Hippocampal formation (tissue), 2 donors: ENCODE results near the gene TMEM145.
"Not testable (repeated sequence)": the region's sequence is repeated elsewhere in the genome, so short reads cannot be mapped to it uniquely, and the experiment has no call there.

Experiments
- DNase-seq, 2 donors: peaks; one replicate each; lab custom pipeline; 2025; lab: John Stamatoyannopoulos, UW

The TMEM145 gene

DNA sequence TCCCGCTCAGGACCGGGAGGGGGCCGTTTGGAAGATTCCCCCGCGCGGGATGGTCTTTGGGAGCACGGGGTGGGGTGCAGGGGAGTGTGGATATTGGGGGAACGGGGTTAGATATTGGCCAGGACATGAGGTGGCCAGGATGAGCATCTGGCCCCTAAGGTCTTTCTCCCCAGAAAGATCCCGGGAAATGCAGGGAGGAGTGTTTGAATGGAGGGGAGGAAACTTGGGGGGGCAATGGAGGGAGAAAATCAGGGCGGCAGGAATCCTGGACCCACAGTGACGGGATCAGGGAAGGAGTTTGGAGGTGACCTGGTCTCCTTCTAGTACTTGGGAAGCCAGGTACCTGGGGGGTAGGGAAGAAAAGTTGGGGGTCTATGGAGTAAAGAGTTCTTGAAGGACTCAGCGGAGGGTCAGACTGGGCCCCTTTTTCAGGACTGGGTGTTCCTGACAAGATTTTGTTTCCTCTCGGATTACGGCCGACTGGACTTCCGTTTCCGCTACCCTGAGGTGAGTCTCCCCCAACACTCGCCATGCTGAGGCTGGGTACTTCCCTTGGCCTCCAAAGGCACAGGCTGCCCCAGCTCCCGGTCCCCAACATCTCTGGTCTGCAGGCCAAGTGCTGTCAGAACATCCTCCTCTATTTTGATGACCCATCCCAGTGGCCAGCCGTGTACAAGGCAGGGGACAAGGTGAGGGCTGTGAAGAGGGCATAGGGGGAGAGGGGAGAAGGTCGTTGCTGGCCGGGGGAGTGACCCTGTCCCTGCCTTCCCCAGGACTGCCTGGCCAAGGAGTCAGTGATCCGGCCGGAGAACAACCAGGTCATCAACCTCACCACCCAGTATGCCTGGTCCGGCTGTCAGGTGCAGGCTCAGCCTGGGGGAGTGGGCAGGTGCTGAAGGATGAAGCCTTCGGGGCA lies 989 bp downstream of the TMEM145 start:
- no peak for DNase-seq

DNA sequence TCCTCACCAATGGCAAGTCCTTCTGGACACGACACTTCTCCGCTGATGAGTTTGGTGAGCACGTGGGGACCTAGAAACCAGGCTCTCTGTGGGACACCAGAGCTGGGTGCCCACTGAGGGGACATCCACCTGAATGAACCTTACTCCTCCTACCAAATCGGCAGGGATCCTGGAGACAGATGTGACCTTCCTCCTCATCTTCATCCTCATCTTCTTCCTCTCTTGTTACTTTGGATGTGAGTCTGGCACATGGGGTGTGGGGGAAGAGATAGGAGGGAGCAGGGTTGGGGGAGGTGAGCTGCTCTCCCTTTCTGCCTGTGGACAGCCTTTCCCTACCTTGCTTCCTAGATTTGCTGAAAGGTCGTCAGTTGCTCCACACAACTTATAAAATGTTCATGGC lies 1.9 kb downstream of the TMEM145 start:
- no peak for DNase-seq

DNA sequence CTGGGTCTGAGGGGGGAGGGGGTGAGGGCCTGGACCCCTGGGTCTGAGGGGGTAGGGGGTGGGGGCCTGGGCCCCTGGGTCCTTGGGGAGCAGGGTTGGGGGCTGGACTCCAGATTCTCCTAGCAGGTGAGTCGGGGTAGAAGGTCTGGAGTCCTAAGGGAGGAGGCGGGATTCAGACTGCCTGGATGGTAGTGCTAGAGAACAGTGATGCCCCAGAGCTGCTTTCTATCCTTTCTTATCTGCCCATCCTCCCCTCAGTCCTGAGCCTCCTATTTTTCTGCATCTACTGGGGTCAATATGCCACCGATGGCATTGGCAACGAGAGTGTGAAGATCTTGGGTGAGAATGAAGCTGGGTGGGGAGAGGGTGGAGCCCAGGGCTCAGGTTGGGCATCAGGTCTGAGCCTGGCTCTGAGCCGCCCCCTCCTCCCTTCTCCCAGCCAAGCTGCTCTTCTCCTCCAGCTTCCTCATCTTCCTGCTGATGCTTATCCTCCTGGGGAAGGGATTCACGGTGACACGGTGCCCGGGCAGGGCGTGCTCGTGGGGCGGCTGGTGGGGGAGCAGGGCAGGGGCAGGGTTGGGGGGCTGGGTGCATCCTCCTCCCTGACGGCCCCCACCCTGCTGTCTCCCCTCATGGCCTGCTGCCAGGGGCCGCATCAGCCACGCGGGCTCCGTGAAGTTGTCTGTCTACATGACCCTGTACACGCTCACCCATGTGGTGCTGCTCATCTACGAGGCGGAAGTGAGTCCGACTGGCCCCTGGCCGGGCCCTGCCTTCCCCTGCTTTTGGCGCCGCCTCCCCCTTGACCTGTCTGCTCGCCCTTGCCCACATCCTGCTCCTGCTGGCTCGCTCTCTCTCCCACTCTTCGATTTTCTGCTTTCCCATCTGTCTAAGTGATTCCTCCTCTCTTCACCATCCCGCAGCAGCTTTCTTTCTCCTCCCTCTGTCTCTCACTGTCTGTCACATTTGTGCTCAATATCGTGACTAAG lies 3.4 kb downstream of the TMEM145 start:
- no peak for DNase-seq

DNA sequence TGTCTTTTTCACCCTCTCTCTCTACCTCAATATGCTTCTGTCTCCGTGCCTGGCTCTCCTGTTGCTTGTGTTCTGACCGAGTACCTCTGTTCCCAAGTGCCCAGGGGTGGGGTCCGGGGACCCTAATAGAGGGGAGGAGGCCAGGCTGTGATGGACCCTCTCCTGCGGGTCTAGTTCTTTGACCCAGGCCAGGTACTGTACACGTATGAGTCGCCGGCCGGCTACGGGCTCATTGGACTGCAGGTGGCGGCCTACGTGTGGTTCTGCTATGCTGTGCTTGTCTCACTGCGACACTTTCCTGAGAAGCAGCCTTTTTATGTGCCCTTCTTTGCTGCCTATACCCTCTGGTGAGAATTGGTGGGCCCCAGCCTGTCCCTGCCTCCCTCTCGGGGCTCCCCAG lies 4.4 kb downstream of the TMEM145 start:
- no peak for DNase-seq

DNA sequence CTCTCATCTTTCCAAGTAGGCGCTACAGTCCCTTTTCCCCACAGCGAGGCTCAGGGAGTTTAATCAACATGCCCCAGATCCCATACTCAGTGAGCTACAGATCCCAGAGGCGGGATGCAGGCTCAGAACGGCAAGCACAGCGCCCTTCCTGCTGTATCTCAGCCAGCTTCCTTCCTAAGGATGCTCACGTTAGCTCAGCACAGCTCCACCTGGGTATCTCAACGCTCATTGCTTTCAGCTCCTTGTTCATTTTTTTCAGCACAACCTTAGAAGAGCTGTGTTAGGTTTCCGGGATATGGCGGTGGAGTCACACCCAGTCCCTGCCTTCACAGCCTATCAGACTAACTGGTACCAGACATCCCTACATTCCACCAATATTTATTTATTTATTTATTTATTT lies 9.2 kb downstream of the TMEM145 start:
- no peak for DNase-seq

DNA sequence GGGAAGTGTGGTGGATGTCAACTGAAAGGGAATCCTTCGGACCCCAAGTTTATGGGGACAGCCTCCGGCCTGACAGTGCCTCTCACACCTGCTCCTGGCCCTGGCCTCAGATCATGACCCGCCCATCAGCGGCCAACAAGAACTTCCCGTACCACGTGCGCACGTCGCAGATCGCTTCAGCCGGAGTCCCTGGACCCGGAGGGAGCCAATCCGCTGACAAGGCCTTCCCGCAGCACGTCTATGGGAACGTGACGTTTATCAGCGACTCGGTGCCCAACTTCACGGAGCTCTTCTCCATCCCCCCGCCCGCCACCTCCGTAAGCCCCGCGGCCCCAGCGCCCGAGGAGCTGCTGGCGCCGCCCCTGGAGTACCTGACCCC lies 10.4 kb downstream of the TMEM145 start:
- no peak for DNase-seq

DNA sequence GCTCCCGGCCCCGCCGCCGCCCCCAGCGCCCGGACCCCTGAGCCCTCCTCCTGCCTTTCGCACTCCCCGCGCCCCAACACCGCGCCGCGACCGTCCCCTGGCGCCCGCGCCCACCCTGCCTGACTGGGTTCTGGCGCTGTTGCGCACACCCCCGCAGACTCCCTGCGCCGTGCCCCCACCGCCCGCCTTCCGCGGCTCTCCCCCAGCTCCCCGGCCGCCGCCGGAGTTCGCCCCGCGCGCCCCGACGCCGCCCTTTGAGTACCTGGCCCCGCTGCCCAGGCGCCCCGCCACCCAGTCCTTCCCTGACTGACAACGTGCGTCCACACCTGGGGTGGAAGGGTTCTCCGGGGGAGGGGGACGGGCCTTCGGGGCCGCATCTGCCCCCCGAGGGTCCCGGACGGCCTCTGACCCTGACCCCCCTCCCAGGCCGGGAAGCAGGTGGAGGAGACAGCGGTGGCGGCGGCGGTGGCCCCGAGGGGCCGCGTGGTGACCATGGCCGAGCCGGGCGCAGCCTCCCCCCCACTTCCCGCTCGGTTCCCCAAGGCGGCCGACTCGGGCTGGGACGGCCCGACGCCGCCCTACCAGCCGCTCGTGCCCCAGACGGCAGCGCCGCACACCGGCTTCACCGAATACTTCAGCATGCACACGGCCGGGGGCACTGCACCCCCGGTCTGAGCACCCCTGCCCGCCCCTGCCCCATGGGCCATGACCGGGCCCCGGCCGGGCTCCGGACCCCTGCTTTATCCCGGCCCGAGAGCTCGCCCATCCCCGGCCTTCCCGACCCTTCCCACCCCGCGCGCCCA lies 10.9 kb downstream of the TMEM145 start:
- DNase-seq = no peak

DNA sequence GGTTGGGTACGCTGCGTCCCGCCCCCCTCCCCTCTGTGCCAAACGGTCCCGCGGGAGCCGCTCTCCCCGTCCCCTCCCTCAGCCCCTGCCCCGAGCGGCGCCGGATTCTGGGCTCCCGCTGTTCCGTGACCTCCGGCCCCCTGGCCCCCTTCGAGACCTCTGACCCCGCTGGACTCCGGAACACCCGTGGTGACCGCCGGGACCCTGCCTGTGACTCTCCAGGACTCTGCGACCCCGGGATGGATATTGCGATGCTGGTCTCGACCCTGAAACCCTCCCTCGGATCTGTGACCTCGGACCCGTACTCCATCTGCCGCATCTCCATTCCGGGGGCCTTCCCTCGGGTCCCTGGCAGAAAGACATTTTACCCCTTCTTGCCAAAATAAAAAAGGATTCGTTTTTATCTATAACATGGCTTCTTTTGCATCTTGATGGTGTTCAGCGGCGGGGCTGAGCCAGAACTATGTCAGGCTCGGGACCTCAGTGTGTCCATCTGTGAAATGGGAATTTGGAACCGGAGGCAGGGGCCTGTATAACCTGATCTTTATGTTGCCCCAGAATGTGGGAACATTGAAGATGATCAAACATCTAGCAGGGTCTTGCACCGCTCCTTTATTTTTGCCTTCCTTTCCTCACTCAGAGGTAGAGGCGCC lies 11.7 kb downstream of the TMEM145 start:
- no peak for DNase-seq

DNA sequence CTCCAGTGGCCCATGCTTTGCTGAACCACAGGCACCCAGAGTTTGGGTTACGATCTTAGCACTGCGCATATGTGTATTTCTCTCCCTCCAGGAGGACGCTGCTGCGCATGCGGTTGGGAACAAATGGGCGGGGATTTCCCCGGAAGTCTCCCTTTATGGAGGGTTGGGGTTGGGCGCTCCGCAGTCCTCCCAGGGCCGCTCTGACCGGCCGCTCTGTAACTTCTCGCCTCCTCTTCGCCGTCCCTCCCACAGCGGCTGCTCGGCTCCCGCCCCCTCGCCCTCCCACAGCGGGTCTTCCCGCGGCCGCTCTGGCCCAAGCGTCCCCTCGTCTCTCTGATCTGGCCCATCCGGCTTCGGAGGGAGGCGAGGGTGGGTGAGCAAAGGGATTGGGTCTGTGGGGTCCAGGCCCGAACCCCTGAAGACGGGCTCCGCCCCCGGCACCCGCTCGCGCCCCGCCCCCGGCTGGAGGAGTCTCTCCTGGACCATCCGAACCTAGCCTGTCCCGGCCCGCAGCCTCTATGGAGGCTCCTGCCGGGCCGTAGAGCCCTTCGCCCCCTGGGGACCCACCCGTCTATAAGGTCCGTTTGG lies 12.3 kb downstream of the TMEM145 start, which contains the start of gene MEGF8:
Gene MEGF8 (plus strand): TSS at position 328 of the 588 bp plus-strand sequence. CDS start 609 bp downstream, outside the sequence.
- peak; percentile 96 to 99 for DNase-seq

DNA sequence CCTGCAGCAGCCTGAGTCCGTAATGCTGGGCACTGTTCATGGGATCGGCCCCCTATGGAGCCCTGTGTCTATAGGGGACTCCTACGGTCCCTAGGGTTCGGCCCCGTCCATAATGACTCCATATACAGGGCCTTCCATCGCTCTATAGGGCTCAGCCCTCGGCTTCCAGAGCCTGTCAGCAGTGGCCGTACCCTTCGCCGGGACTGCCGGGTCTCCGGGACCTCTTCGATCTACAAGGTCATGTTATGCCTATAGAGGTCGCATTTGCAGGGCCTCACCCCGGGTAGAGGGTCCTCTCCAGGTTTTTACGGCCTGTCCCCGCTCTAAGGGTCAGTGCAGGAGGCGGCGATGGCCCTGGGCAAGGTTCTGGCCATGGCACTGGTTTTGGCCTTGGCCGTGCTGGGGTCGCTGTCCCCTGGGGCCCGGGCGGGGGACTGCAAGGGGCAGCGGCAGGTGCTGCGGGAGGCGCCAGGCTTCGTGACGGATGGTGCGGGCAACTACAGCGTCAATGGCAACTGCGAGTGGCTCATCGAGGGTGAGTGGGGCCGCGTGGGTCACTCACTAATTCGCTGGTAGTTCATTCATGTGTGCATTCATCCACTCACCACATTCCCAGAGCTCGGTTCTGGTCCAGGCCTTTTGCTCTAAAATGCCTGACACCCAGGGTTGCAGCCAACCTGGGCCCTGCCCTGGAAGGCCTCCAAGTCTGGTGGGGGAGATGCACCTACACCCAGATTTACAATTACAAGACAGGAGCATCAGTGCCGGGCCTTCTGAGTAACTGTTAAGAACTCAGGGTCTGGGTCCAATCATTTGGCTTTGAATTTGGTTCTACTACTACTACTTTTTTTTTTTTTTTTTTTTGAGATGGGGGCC lies 13.0 kb downstream of the TMEM145 start:
- no peak for DNase-seq

DNA sequence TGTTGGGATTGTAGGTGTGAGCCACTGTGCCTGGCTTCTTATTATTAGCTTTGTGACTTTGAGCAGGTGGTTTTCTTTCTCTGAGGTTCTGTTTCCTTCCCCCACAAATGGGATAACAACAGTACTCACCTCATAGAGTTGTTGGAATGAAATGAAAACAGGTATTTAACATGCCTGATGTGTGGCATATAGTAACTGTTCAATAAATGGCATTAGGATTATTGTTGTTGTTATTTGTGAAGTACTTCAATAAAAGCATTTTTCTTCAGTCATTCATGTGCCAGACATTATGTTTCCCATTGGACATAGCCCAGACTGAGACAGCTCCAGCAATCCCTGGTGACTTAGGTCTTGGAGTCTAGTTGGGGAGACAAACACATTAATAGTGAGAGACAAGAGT lies 13.9 kb downstream of the TMEM145 start:
- no peak for DNase-seq

DNA sequence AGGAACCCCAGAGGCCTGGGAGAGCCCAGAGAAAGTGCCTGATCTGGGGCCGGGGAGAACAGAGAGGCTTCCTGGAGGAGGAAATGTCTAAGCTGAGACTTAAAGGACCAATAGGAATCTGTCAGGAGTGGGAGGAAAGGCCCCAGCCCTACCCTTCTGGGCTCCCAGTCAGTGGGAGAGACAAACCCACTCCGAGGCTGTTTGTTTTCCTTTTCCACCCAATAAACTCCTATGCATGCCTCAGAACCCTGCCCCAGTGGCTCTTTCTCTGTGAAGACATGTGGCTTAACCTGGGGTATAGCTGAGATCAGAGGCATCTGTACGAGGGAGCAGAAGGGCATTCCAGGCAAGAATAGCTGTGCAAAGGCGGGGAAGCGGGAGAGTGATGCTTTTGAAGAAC lies 14.3 kb downstream of the TMEM145 start:
- no peak for DNase-seq

DNA sequence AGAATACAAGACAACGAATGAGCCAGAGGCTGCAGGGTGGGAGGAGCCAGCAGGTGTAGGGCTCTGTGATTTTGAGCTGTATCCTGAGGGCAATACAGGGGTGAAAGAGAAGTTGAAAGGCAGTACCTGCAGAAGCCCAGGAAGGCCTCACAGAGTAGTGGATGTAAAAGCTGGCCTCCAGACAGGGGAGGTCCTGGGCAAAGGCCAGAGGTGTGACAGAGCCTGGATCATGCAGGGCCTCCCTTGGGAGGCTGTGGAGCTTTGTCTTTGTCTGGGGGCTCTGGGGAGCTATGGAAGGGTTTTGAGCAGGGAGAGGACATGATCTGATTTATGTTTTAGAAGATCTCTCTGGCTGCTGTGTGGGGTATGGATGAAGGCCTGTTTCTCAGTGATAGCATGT lies 15.0 kb downstream of the TMEM145 start:
- no peak for DNase-seq

DNA sequence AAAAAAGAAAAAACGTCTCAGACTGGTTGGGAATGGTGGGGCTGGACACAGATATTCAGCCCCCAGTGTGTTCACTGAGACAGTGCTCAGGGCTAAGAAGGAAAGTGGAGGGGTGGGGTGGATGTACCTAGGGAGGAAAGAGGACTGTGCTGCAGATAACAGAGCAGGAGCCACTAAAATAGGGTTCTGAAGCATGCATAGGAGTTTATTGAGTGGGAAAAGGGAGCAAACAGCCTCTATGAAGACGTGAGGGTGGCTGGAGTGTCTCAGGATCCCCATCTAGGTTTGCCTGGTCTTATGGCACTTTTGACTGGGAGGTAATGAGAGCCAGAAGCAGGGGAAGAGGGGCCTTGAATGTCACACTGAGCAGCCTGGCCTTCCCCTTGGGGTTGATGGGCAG lies 15.7 kb downstream of the TMEM145 start:
- no peak for DNase-seq

DNA sequence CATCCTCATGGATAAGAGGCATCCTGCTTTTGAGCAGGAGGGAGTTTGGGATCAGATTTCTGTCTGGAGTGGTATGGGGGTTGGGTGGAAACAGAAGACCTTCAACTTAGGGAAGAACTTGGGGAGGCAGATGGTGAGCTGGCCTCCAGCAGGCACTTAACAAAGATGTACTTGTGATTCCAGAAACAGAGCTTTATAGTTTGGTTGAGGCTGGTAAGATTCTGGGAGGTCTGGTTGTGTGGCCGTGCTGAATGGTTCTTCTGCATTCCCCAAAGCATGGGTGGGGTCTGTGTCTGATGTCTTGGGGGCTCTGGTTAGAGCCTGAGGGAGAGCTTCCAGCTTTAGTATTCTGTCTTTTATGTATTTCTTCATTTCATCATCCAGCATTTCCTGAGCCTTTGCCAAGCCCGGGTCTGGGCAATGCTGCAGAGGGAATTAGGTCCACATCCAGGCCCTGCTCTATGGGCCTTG lies 17.2 kb downstream of the TMEM145 start:
- DNase-seq = no peak

DNA sequence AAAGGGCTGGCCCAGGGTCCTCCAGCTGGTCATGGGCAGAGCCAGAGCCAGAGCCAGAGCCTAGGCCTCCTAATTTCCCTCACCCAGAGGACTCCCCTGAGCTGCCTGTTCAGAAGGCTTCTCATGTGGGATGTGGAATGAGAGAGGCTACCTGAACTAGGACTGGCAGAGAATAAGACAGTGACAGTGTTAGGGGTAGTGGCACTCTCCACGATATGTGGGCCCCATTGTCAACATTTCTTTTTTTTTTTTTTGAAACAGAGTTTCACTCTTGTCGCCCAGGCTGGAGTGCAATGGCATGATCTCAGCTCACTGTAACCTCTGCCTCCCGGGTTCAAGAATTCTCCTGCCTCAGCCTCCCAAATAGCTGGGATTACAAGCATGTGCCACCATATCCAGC lies 18.2 kb downstream of the TMEM145 start:
- not testable (repeated sequence) for DNase-seq

DNA sequence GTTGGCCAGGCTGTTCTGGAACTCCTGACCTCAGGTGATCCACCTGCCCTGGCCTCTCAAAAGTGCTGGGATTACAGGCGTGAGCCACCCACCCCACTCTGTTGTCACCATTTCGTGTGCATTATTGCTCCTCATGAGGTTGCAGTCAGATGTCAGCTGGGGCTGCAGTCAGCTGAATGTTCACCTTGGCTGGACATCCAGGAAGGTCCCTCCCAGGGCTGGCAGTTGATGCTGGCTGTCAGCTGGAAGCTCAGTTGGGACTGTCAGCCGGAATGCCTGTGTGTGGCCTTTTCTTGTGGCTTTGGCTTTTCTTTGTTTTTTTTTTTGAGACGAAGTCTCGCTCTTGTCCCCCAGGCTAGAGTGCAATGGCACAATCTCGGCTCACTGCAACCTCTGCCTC lies 18.9 kb downstream of the TMEM145 start:
- DNase-seq = no peak

DNA sequence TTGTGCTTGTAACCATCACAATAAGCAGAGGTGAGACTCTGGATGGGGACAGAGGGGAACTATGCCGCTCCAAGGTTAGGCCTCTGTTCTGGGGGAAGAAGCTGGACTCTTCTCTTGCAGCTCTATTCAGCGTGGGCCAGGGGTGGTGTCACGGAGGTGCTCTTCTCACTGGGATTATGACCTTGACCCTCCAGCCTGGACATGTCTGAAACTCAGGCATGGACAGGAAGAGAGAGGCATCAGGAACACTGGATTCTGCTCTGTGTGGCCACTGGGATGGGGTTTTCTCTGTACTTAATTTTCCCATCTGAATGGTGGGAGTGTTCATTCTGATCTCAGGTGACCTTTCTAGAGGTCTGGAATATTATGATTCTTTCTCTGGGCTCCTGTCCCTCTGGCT lies 19.9 kb downstream of the TMEM145 start:
- DNase-seq = no peak

DNA sequence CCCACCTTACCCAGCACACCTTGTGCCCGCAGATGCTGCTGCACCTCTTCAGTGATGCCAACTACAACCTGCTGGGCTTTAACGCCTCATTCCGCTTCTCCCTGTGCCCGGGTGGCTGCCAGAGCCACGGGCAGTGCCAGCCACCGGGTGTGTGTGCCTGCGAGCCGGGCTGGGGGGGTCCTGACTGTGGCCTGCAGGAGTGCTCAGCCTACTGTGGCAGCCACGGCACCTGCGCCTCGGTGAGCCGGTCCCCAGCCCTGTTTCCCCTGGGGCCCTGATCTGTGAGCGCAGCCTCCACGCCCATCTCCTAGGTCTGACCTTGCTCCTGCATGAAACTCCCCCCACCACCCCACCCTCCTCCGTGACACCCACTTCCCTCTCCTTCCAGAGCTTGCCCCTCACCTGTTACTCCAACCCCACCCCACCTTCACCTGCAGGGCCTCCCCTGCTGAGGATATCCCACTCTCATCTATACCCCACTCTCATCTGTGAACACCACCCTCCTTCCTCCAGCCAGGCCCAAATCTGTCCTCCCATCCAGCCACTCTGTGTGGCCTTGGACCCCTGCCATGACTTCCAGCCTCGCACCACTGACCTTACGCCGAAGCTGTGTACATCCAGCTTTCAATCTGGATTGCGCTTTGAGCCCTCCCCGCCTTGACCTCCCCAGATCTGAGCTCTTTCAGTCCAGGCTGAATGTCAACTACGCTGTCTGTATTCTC lies 21.0 kb downstream of the TMEM145 start:
- DNase-seq = no peak
